KMS-11 (cell line): Measurements from ENCODE around the gene SUPV3L1.

Source experiments
- H2AFZ ChIP-seq: fragments of 200-600 bp; sonication (generic); 2 replicates; pipeline ENCODE4 v1.6.1; 2016; ENCODE audit warnings: antibody characterized with exemption, mixed run types, low read depth
- H3K27ac ChIP-seq: fragments of 200-600 bp; sonication (generic); 2 replicates; pipeline ENCODE4 v1.6.1; 2016; ENCODE audit warnings: mild to moderate bottlenecking, mixed run types
- H3K27me3 ChIP-seq: fragments of 200-600 bp; sonication (generic); 2 replicates; pipeline ENCODE4 v1.6.1; 2017; ENCODE audit warnings: mild to moderate bottlenecking, low read depth, mixed run types, moderate library complexity; ENCODE audit not compliant: insufficient read depth
- H3K36me3 ChIP-seq: fragments of 200-600 bp; sonication (generic); 2 replicates; pipeline ENCODE4 v1.6.1; 2017; ENCODE audit warnings: mild to moderate bottlenecking, mixed run types; ENCODE audit not compliant: insufficient read depth
- H3K4me1 ChIP-seq: fragments of 200-600 bp; sonication (generic); 2 replicates; pipeline ENCODE4 v1.6.1; 2016; ENCODE audit warnings: mild to moderate bottlenecking, low read depth, mixed run types; ENCODE audit not compliant: poor library complexity, severe bottlenecking
- H3K4me2 ChIP-seq: fragments of 200-600 bp; sonication (generic); 2 replicates; pipeline ENCODE4 v1.7.0; 2016; ENCODE audit warnings: mild to moderate bottlenecking, mixed run types
- H3K4me3 ChIP-seq: fragments of 200-600 bp; sonication (generic); IDR thresholded peaks from 2 replicates; pipeline ENCODE4 v1.6.1; 2017; ENCODE audit warnings: low read depth, low read length, mixed read lengths; ENCODE audit not compliant: insufficient read depth
- H3K79me2 ChIP-seq: fragments of 200-600 bp; sonication (generic); 2 replicates; pipeline ENCODE4 v1.6.1; 2016; ENCODE audit warnings: low read depth, mixed run types; ENCODE audit not compliant: insufficient read depth
- H3K9ac ChIP-seq: fragments of 200-600 bp; sonication (generic); 2 replicates; pipeline ENCODE4 v1.6.1; 2016; ENCODE audit warnings: mild to moderate bottlenecking, mixed run types
- H4K20me1 ChIP-seq: fragments of 200-600 bp; sonication (generic); 2 replicates; pipeline ENCODE4 v1.6.1; 2016; ENCODE audit warnings: mild to moderate bottlenecking, mixed run types; ENCODE audit not compliant: insufficient read depth
- TF ChIP-seq, protein P1 (sequence below): fragments of 200-600 bp; sonication (generic); conservative IDR thresholded peaks from 2 replicates; pipeline ENCODE4 v1.6.1; 2017; ENCODE audit warnings: low read depth, mild to moderate bottlenecking, antibody characterized with exemption, low read length, moderate library complexity, mixed read lengths

Gene SUPV3L1

DNA sequence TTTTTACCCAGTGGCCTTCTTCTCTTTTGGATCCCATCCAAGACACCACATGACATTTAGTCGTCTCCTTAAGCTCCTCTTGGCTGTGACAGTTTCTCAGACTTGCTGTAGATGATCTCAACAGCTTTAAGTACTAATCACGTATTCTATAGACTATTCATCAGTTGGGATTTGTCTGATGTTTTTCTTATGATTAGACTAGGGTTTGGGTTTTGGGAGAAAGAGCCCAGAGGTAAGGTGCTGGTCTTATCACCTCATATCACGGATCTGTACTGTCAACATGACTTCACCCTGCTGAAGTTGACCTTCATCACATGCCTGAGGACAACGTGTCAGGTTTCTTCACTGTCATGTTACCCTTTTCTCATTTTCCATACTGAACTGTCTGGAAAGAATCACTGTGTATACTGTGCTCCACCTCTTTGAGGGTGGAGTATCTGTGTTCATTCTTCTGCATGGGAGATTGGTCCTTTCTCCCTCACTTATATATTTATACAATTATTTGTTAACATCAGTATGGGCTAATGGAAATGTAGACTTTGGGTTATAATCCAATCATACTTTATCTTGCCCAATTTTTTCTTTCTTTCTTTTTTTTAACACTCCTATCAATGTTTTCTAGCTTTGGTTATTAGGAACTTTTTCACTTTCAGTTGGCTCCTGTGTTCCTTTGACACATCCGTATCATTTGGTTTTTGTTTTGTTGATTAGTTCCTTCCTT is 33.7 kb downstream of the SUPV3L1 start:
- Histone ChIP-seq H3K4me1 (peaks cover 28% of the 10 kb centered on the region), H3K36me3 (no peaks in the 10 kb centered on the region), H3K27ac (no peak overlapping the region), H2AFZ (no peak overlapping the region), H3K4me2 (no peak overlapping the region), H3K4me3 (no peak overlapping the region), H3K9ac (no peak overlapping the region), H3K27me3 (no peaks in the 10 kb centered on the region), H3K79me2 (no peaks in the 10 kb centered on the region), H4K20me1 (no peaks in the 10 kb centered on the region)
- TF ChIP-seq, protein P1, sequence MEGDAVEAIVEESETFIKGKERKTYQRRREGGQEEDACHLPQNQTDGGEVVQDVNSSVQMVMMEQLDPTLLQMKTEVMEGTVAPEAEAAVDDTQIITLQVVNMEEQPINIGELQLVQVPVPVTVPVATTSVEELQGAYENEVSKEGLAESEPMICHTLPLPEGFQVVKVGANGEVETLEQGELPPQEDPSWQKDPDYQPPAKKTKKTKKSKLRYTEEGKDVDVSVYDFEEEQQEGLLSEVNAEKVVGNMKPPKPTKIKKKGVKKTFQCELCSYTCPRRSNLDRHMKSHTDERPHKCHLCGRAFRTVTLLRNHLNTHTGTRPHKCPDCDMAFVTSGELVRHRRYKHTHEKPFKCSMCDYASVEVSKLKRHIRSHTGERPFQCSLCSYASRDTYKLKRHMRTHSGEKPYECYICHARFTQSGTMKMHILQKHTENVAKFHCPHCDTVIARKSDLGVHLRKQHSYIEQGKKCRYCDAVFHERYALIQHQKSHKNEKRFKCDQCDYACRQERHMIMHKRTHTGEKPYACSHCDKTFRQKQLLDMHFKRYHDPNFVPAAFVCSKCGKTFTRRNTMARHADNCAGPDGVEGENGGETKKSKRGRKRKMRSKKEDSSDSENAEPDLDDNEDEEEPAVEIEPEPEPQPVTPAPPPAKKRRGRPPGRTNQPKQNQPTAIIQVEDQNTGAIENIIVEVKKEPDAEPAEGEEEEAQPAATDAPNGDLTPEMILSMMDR: no peak

DNA sequence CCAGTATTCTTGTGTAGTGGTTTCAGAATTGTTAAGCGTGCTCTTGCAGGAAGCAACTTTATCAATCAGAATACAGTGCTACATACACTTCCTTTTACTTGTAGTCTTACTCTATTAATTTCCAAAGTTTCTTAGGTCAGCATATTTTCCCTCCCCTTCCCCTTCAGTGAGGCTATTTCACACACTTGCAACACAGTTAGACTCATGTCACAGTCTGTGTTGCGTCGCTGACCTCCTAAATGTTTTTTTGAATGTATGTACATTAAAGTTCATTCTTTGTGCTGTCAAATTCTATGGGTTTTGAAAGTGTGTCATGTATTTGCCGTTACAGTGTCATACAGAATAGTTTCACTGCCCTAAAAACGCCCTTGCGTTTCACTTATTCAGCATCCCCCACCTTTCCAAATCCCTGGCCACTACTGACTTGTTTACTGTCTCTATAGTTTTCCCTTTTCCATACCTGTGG is 34.7 kb downstream of the SUPV3L1 start:
- Histone ChIP-seq H3K79me2 (no peaks in the 10 kb centered on the region), H2AFZ (no peak overlapping the region), H3K4me2 (peak overlapping the region; percentile 51), H3K9ac (no peak overlapping the region), H4K20me1 (no peaks in the 10 kb centered on the region), H3K27ac (peak overlapping the region; percentile 73; the same call in 1 of the 2 replicates), H3K36me3 (no peaks in the 10 kb centered on the region), H3K4me3 (no peak overlapping the region), H3K27me3 (no peaks in the 10 kb centered on the region), H3K4me1 (peaks cover 28% of the 10 kb centered on the region)
- TF ChIP-seq, protein P1: no peak

DNA sequence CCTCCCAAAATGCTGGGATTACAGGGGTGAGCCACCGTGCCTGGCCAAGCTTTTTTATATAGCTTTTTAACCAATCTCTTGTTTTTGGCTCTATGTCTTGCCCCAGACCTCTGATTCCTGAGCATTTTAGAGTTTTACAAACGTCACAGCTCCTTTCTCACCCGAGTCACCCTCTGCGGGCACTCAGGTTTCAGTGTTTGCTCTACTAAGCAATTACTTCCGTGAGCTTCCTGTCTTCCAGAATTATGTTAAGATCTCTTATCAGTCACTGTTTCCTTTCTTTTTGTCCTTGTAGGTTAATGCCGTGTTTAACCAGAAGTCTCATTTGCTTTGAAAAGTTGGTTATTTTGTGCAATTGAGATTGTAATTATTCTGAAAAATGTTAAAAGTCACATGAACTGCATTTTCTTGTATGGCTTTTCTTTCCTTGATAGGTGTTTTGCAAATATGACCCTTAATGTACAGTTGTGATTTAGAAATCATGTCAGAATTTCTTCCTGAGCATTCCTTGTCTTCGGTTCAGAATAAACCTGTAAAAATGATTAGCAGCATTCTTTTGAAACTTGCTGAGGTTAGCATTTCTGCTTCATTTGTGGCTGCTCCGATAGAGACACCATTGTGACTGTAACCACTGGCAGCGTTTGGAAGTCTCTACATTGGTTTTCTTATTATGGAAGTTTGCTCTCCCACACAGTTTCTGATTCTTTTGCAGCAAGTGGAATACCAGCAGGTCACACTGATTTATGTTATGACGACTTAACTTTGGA is 35.6 kb downstream of the SUPV3L1 start:
- H3K27me3 ChIP-seq: no peaks in the 10 kb centered on the region
- no peaks in the 10 kb centered on the region for H4K20me1 ChIP-seq
- peaks cover 28% of the 10 kb centered on the region for H3K4me1 ChIP-seq
- no peaks in the 10 kb centered on the region for H3K36me3 ChIP-seq
- peak overlapping the region; percentile 51 for H3K4me2 ChIP-seq
- peak overlapping the region; percentile 15; the same call in 1 of the 2 replicates for H2AFZ ChIP-seq
- H3K4me3 ChIP-seq: no peak overlapping the region
- H3K9ac ChIP-seq: peak overlapping the region; percentile 45; the same call in 1 of the 2 replicates
- TF ChIP-seq, protein P1: no peak
- no peaks in the 10 kb centered on the region for H3K79me2 ChIP-seq
- H3K27ac ChIP-seq: peak overlapping the region; percentile 73

DNA sequence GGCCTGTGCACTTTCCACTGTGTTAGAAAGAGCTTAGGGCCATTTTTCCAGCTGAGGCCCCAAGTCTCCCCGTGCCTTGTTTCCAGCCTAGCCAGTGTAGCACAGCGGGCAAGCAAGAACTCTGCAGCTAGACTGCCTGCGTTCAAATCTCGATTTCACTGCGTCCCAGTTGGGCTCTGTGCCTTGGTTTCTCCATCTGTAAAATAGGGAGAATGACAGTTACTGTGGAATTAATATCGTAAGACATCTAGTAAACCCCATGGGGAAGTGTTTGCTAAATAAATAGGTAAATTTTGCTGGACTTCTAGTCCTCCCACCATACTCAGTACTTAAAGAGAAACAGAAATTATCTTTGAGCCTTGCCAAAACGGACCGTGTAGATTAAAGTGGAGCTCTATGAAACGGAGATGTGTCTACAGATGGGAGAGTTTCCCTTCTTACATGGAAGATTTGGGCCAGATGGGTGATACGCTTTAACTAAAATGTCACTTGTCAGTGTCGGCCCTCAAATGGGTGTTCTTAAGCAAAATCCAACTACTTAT is 36.6 kb downstream of the SUPV3L1 start:
- no peak overlapping the region for H2AFZ ChIP-seq
- H3K9ac ChIP-seq: no peak overlapping the region

More for the DNA sequence above, 36.6 kb downstream of the SUPV3L1 start:
- H3K4me1 ChIP-seq: peaks cover 35% of the 10 kb centered on the region
- no peak overlapping the region for H3K27ac ChIP-seq
- no peak overlapping the region for H3K4me3 ChIP-seq
- no peaks in the 10 kb centered on the region for H3K36me3 ChIP-seq
- TF ChIP-seq, protein P1: no peak
- H3K27me3 ChIP-seq: no peaks in the 10 kb centered on the region
- no peaks in the 10 kb centered on the region for H3K79me2 ChIP-seq
- H3K4me2 ChIP-seq: peak overlapping the region; percentile 51; the same call in 1 of the 2 replicates
- H4K20me1 ChIP-seq: no peaks in the 10 kb centered on the region
